ENCODE data around the gene GABRA6. TPM values are rescaled to one million over a fixed set of nuclear protein-coding genes. Genes with fewer than 3 reads are reported as not detected.

The GABRA6 gene
- total RNA-seq, 1 donor from 2014 or later, result not detected

DNA sequence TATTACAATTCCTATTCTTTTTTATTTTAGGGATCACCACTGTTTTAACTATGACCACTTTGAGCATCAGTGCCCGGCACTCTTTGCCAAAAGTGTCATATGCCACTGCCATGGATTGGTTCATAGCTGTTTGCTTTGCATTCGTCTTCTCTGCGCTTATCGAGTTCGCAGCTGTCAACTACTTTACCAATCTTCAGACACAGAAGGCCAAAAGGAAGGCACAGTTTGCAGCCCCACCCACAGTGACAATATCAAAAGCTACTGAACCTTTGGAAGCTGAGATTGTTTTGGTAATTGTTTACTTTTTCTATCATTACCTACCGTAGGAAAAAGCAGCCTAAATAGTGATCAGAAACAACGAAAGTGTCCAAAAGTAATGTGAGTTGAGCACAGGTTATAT lies 6.4 kb downstream of the GABRA6 start:
- Histone ChIP-seq H3K9me3 (ENCODE audit: low read depth) (no peaks in the 10 kb centered on the region), H3K4me3 (no peak overlapping the region), H3K27ac (no peak overlapping the region), H4K20me1 (ENCODE audit: low read depth) (no peaks in the 10 kb centered on the region), H3K27me3 (no peaks in the 10 kb centered on the region), H3K79me2 (ENCODE audit: low read depth) (no peaks in the 10 kb centered on the region), H3F3A (ENCODE audit: low read depth) (no peaks in the 10 kb centered on the region), H3K36me3 (no peaks in the 10 kb centered on the region), H3K4me1 (peaks cover 4% of the 10 kb centered on the region), H3K4me2 (no peak overlapping the region), H2AFZ (replicated peaks) (peak overlapping the region; percentile 39), H3K9ac (no peak overlapping the region)
- no peak for TF ChIP-seq EZH2phosphoT487 (IDR thresholded peaks at IDR 0.05)
- TF ChIP-seq, protein P1, sequence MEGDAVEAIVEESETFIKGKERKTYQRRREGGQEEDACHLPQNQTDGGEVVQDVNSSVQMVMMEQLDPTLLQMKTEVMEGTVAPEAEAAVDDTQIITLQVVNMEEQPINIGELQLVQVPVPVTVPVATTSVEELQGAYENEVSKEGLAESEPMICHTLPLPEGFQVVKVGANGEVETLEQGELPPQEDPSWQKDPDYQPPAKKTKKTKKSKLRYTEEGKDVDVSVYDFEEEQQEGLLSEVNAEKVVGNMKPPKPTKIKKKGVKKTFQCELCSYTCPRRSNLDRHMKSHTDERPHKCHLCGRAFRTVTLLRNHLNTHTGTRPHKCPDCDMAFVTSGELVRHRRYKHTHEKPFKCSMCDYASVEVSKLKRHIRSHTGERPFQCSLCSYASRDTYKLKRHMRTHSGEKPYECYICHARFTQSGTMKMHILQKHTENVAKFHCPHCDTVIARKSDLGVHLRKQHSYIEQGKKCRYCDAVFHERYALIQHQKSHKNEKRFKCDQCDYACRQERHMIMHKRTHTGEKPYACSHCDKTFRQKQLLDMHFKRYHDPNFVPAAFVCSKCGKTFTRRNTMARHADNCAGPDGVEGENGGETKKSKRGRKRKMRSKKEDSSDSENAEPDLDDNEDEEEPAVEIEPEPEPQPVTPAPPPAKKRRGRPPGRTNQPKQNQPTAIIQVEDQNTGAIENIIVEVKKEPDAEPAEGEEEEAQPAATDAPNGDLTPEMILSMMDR (IDR thresholded peaks at IDR 0.05), result no peak
- TF ChIP-seq EZH2 (IDR thresholded peaks at IDR 0.05), result no peak
- Mint-ChIP-seq H3K9me3 (no peaks in the 10 kb centered on the region), H3K4me1 (peaks cover 3% of the 10 kb centered on the region), H3K36me3 (no peaks in the 10 kb centered on the region), H3K27me3 (ENCODE audit: insufficient read depth, low read depth) (peaks cover 3% of the 10 kb centered on the region), H3K4me3 (no peak overlapping the region), H3K27ac (no peak overlapping the region)
- DNase-seq (ENCODE audit: low spot score), result no peak

DNA sequence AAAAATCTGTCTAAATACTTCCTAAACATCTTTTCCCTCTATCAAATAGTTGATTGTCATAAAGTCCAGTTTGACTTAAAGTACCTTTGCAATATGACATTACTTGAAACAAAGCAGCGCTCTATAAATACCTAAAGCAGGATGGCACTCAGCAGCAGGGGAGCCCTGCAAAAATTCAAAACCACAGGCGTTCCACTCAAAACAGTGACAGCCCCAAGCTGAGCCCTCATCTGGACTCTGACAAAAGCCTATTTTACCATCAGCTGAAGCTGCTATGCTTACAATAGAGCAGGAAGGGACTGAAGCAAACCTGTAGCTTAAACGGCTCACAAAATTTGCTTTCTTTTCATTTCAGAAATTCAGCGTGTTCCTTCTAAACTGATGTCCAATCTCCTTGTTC lies 11.5 kb downstream of the GABRA6 start:
- no peaks in the 10 kb centered on the region for H4K20me1 ChIP-seq (ENCODE audit: low read depth)
- no peak overlapping the region for H3K9ac ChIP-seq
- Mint-ChIP-seq H3K9me3 (no peaks in the 10 kb centered on the region), H3K27me3 (ENCODE audit: insufficient read depth, low read depth) (peaks cover 6% of the 10 kb centered on the region), H3K4me3 (no peak overlapping the region), H3K4me1 (peaks cover 10% of the 10 kb centered on the region), H3K27ac (no peak overlapping the region), H3K36me3 (no peaks in the 10 kb centered on the region)
- peak overlapping the region; percentile 60 for H2AFZ ChIP-seq (replicated peaks)
- H3K4me2 ChIP-seq, result no peak overlapping the region
- H3K36me3 ChIP-seq, result no peaks in the 10 kb centered on the region
- H3K9me3 ChIP-seq (ENCODE audit: low read depth), result no peaks in the 10 kb centered on the region
- no peaks in the 10 kb centered on the region for H3K79me2 ChIP-seq (ENCODE audit: low read depth)
- no peak overlapping the region for H3K4me3 ChIP-seq
- peak overlapping the region; percentile 62 for H3K27ac ChIP-seq
- H3K4me1 ChIP-seq, result peaks cover 13% of the 10 kb centered on the region
- TF ChIP-seq, protein P1 (IDR thresholded peaks at IDR 0.05), result no peak
- TF ChIP-seq EZH2phosphoT487 (IDR thresholded peaks at IDR 0.05) (no peak), EZH2 (IDR thresholded peaks at IDR 0.05) (no peak)
- no peaks in the 10 kb centered on the region for H3F3A ChIP-seq (ENCODE audit: low read depth)
- peak; percentile 45 for DNase-seq (ENCODE audit: low spot score)
- H3K27me3 ChIP-seq, result no peaks in the 10 kb centered on the region

DNA sequence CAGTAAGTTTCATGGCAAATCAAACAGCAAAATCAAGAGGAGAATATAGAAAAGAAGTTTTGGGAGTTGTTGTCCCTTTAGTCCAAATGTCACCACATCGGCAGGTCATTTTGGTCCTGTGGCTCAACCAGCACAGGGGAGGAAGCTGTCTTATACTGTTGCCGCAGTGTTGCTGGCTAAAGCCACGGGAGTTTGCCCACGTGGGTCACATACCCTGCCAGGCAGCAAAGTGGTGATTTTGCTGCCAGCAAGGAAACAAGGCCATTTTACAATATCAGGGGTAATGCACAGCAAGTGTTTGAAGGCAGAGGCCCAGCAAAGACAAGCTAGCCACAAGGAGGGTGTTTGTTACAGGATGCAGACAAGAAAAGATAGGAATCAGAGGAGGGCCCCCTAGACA lies 14.5 kb downstream of the GABRA6 start:
- Histone ChIP-seq H3F3A (ENCODE audit: low read depth) (no peaks in the 10 kb centered on the region), H3K4me1 (peaks cover 13% of the 10 kb centered on the region), H4K20me1 (ENCODE audit: low read depth) (no peaks in the 10 kb centered on the region), H2AFZ (replicated peaks) (peak overlapping the region; percentile 26), H3K4me2 (no peak overlapping the region), H3K4me3 (no peak overlapping the region), H3K9ac (no peak overlapping the region), H3K27ac (no peak overlapping the region), H3K79me2 (ENCODE audit: low read depth) (no peaks in the 10 kb centered on the region), H3K36me3 (no peaks in the 10 kb centered on the region), H3K9me3 (ENCODE audit: low read depth) (no peaks in the 10 kb centered on the region), H3K27me3 (no peaks in the 10 kb centered on the region)
- Mint-ChIP-seq H3K36me3 (no peaks in the 10 kb centered on the region), H3K4me1 (peaks cover 10% of the 10 kb centered on the region), H3K4me3 (no peak overlapping the region), H3K27me3 (ENCODE audit: insufficient read depth, low read depth) (peaks cover 6% of the 10 kb centered on the region), H3K9me3 (no peaks in the 10 kb centered on the region), H3K27ac (no peak overlapping the region)
- TF ChIP-seq, protein P1 (IDR thresholded peaks at IDR 0.05), result no peak
- no peak for TF ChIP-seq EZH2phosphoT487 (IDR thresholded peaks at IDR 0.05)
- no peak for DNase-seq (ENCODE audit: low spot score)
